MM.1S (cell line): Measurements from ENCODE around the gene NDUFS7.

Experiments used
- CTCF ChIP-seq: fragments of 300-600 bp; sonication (generic); IDR thresholded peaks from 2 replicates; pipeline ENCODE4 v1.5.1; 2016; ENCODE audit warnings: antibody characterized with exemption, low read length, mixed read lengths
- EZH2 ChIP-seq: fragments of 300-600 bp; sonication (generic); optimal IDR thresholded peaks from 2 replicates; pipeline ENCODE3; 2017; ENCODE audit warnings: low read depth, mild to moderate bottlenecking, antibody characterized with exemption, low read length, mixed read lengths

DNA sequence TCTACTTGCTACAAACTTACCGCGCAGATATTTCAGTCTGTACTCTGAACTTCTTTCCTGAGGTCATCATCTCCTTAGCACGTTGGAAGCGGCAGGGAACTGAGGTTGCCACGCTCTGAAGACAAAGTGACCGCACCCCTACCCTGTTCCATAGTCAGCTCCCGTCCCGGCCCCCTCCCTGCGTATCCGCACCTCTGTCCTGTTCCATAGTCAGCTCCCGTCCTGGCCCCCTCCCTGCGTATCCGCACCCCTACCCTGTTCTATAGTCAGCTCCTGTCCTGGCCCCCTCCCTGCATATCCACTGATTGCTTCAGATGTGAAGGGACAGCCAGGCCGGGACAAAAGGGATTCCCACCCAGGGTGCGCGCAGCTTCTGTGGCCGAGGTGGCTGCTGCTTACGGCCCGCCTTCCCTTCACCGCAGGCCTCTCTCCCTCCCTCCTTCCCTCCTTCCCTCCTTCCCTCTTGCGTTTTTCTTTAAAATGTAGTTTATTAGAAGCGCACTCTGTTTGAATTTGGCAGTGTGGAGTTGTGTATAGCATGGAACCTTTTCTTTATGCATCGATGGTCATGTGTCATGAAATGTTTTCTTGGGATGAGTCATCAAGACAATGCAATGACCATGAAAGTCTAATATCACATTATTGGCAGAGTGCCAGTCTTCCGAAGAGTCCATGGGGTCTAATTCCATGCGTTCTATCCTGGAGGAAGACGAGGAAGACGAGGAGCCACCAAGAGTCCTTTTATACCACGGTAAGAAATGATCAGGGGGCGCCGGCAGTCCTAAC lies 21.9 kb upstream of the NDUFS7 start:
- TF ChIP-seq CTCF: no peak
- TF ChIP-seq EZH2: no peak
